ENCODE results near the gene AOPEP. TPM values are rescaled to one million over a fixed set of nuclear protein-coding genes. Genes with fewer than 3 reads are reported as not detected.
A peak's percentile ranks its signal among the peaks of the same experiment; 100 is the strongest.

AOPEP gene
- polyA plus RNA-seq, 1 of the 3 experiments (the other 2 are of a cell fraction), result 54.6 TPM

GRCh38 chr9:94865582-94866452 is 139.3 kb downstream of the AOPEP start (continued):
- TF ChIP-seq REST (IDR thresholded peaks at IDR 0.05; ENCODE audit: low read depth, low read length) (no peak), RCOR1 (IDR thresholded peaks at IDR 0.05; ENCODE audit: low read length) (peak; percentile 63; the same call in 1 of the 2 replicates), MEF2A (IDR thresholded peaks at IDR 0.05; ENCODE audit: borderline replicate concordance, low read depth) (no peak), GATA2 (CRISPR knock-in tag; IDR thresholded peaks at IDR 0.05) (no peak; the same call in 1 of the 2 replicates), NFIC (IDR thresholded peaks at IDR 0.05; ENCODE audit: borderline replicate concordance) (no peak), MXI1 (IDR thresholded peaks at IDR 0.05; ENCODE audit: low read depth, low read length) (peak; percentile 85), FOXJ3 (CRISPR knock-in tag; IDR thresholded peaks at IDR 0.05) (no peak), PBX3 (IDR thresholded peaks at IDR 0.05) (no peak)
- TF ChIP-seq, protein P1, sequence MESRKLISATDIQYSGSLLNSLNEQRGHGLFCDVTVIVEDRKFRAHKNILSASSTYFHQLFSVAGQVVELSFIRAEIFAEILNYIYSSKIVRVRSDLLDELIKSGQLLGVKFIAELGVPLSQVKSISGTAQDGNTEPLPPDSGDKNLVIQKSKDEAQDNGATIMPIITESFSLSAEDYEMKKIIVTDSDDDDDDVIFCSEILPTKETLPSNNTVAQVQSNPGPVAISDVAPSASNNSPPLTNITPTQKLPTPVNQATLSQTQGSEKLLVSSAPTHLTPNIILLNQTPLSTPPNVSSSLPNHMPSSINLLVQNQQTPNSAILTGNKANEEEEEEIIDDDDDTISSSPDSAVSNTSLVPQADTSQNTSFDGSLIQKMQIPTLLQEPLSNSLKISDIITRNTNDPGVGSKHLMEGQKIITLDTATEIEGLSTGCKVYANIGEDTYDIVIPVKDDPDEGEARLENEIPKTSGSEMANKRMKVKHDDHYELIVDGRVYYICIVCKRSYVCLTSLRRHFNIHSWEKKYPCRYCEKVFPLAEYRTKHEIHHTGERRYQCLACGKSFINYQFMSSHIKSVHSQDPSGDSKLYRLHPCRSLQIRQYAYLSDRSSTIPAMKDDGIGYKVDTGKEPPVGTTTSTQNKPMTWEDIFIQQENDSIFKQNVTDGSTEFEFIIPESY (IDR thresholded peaks at IDR 0.05; ENCODE audit: borderline replicate concordance, low read depth), result no peak

- Histone ChIP-seq H2AFZ (ENCODE audit: low read depth) (no peak overlapping the region), H3K9me2 (no peaks in the 10 kb centered on the region), H4K20me1 (ENCODE audit: insufficient read depth) (no peaks in the 10 kb centered on the region), H3K27ac (ENCODE audit: low read depth in 2 of 2, low read length in 1 of 2) (peak overlapping the region; percentile 97 to 100), H3K4me2 (peak overlapping the region; percentile 73), H3F3A (replicated peaks; ENCODE audit: insufficient read depth) (peaks cover 48% of the 10 kb centered on the region), H3K27me3 (ENCODE audit: insufficient read depth) (no peaks in the 10 kb centered on the region), H3K4me3 (ENCODE audit: low read depth in 2 of 2, low read length in 1 of 2) (no peak overlapping the region), H3K9me3 (no peaks in the 10 kb centered on the region), H3K36me3 (replicated peaks in 1 of 2; ENCODE audit: control insufficient read depth in 1 of 2, insufficient read depth in 2 of 2, low read length in 1 of 2) (no peaks in the 10 kb centered on the region), H3K79me2 (ENCODE audit: insufficient read depth) (peaks cover 10% of the 10 kb centered on the region), H3K9ac (peak overlapping the region; percentile 64), H3K4me1 (ENCODE audit: control insufficient read depth in 1 of 2, insufficient read depth in 2 of 2, low read depth in 1 of 2, low read length in 1 of 2) (peaks cover 59 to 76% of the 10 kb centered on the region in 2 experiments)
- POLR2A ChIA-PET, result interaction anchor here (0.7 to 1.6 kb wide), 6 partner anchors 53 to 261 kb away, joined by 3 to 4 read pairs (median 3); no protein-coding TSS in a partner anchor
- CTCF ChIA-PET, result interaction anchor here (0.7 to 3.8 kb wide), 14 partner anchors 41 to 402 kb away, joined by 3 to 22 read pairs (median 4); no protein-coding TSS in a partner anchor
- peak; percentile 17 for DNase-seq
- TF ChIP-seq TEAD4 (IDR thresholded peaks at IDR 0.05; ENCODE audit: borderline replicate concordance, insufficient read depth) (no peak), RFX5 (IDR thresholded peaks at IDR 0.05; ENCODE audit: low read length) (no peak), RAD21 (IDR thresholded peaks at IDR 0.05; ENCODE audit: low read length) (peak; percentile 3; the same call in 1 of the 2 replicates), EZH2phosphoT487 (IDR thresholded peaks at IDR 0.05; ENCODE audit: borderline replicate concordance, low read depth) (no peak), PBX3 (IDR thresholded peaks at IDR 0.05) (no peak), FOXJ3 (CRISPR knock-in tag; IDR thresholded peaks at IDR 0.05) (peak; percentile 16; the same call in 1 of the 2 replicates), MXI1 (IDR thresholded peaks at IDR 0.05; ENCODE audit: low read depth, low read length) (no peak), POLR2AphosphoS5 (IDR thresholded peaks at IDR 0.05; ENCODE audit: low read depth, low read length) (0 out of 2 replicates have a peak, but pooled peaks have one; percentile 31), IRF3 (IDR thresholded peaks at IDR 0.05; ENCODE audit: low read depth, low read length) (no peak), TAF1 (IDR thresholded peaks at IDR 0.05; ENCODE audit: borderline replicate concordance, low read depth, low read length) (no peak), MEF2A (IDR thresholded peaks at IDR 0.05; ENCODE audit: borderline replicate concordance, low read depth) (no peak), NFIC (IDR thresholded peaks at IDR 0.05; ENCODE audit: borderline replicate concordance) (no peak), SIN3A (IDR thresholded peaks at IDR 0.05; ENCODE audit: borderline replicate concordance, low read depth, low read length) (no peak), EP300 (IDR thresholded peaks at IDR 0.05; ENCODE audit: borderline replicate concordance in 1 of 2, low read depth in 1 of 2, low read length in 1 of 2) (peak in 1 of 2 experiments; percentile 92; a peak in 3 of 4 replicates), GATA2 (CRISPR knock-in tag; IDR thresholded peaks at IDR 0.05) (peak; percentile 44; the same call in 1 of the 2 replicates)
Measured at GRCh38 chr9:94866770-94867169, 140.3 kb downstream of the AOPEP start.
